Activated naive CD8-positive, alpha-beta T cell (primary cell): ENCODE measurements around the gene ILKAP.

Experiments used
- H3K27ac Mint-ChIP-seq: one replicate; pipeline ENCODE4 v1.8.0; 2021; ENCODE audit warnings: mixed read lengths
- H3K27me3 Mint-ChIP-seq: one replicate; pipeline ENCODE4 v1.8.0; 2021; ENCODE audit warnings: mixed read lengths
- H3K36me3 Mint-ChIP-seq: one replicate; pipeline ENCODE4 v1.8.0; 2021; ENCODE audit warnings: mixed read lengths
- H3K4me1 Mint-ChIP-seq: one replicate; pipeline ENCODE4 v1.8.0; 2021; ENCODE audit warnings: low read depth, mixed read lengths
- H3K4me3 Mint-ChIP-seq: one replicate; pipeline ENCODE4 v1.8.0; 2021; ENCODE audit warnings: mild to moderate bottlenecking, mixed read lengths
- H3K9me3 Mint-ChIP-seq: one replicate; pipeline ENCODE4 v1.8.0; 2021; ENCODE audit warnings: low read depth, mixed read lengths

Gene ILKAP

DNA sequence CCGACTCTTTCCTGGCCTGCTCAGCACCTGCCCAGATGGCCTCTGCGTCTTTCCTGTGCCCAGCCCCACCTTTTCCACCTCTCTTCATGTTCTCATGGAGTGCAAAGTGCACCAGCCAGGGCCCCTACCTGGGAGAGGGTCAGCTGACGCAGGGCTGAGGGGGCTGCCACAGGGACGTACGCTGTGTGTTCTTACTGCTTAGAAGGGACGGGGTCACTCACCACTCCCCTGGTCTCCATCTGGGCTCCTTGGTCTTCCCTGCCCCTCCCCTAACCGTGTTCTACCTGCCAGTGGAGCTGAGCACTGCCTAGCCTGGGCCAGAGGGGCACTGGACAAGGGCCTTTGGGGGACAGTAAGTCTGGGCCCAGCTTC lies 36.2 kb downstream of the ILKAP start:
- H3K27me3 Mint-ChIP-seq: peaks cover 5% of the 10 kb centered on the region
- H3K9me3 Mint-ChIP-seq: no peaks in the 10 kb centered on the region
- no peaks in the 10 kb centered on the region for H3K36me3 Mint-ChIP-seq
- H3K4me1 Mint-ChIP-seq: peaks cover 3% of the 10 kb centered on the region
- H3K27ac Mint-ChIP-seq: no peak overlapping the region
- no peak overlapping the region for H3K4me3 Mint-ChIP-seq

DNA sequence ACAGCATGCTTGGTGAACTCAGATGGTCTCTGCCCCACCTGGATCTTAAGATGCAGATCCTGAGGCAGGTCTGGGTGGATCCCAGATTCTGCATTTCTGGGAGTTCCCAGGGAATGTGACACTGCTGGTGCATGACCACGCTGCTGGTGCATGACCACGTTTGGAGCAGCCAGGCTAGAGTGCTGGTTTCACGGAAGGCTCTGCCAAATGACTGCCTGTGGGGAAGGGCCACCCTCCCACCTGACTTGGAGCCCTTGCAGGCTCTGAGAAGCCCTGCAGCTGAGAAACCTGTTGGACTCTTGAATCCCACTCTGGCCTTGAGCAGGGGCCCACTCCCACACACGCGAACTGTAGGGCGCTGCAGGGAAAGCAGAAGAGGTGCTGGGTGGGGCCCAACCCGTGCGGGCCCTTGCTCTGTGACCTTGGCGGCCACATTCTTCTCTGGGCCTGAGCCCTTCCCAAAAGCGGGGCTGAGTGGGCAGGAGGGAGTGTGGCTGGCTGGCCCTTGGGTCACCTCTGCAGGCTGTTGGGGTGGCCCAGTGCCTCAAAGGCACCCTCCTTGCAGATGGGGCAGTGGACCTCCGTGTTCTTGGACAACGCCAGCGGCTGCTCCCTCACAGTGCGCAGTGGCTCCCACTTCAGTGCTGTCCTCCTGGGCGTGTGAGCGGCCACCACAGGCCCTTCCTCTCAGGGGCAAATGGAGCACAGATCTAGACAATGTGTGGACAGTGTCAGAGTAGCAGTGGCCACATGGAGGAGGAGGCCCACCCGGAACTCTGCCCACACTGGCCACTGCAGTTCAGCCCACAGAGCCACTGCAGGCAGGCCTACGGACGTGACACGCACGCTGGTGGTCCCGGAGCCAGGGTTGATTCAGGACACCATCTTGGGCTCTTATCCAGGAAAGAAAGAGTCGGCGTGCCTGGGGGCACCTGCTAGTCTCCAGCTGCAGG lies 36.8 kb downstream of the ILKAP start:
- no peak overlapping the region for H3K4me3 Mint-ChIP-seq
- H3K27ac Mint-ChIP-seq: no peak overlapping the region
- peaks cover 3% of the 10 kb centered on the region for H3K4me1 Mint-ChIP-seq
- no peaks in the 10 kb centered on the region for H3K9me3 Mint-ChIP-seq
- peaks cover 5% of the 10 kb centered on the region for H3K27me3 Mint-ChIP-seq
- no peaks in the 10 kb centered on the region for H3K36me3 Mint-ChIP-seq

DNA sequence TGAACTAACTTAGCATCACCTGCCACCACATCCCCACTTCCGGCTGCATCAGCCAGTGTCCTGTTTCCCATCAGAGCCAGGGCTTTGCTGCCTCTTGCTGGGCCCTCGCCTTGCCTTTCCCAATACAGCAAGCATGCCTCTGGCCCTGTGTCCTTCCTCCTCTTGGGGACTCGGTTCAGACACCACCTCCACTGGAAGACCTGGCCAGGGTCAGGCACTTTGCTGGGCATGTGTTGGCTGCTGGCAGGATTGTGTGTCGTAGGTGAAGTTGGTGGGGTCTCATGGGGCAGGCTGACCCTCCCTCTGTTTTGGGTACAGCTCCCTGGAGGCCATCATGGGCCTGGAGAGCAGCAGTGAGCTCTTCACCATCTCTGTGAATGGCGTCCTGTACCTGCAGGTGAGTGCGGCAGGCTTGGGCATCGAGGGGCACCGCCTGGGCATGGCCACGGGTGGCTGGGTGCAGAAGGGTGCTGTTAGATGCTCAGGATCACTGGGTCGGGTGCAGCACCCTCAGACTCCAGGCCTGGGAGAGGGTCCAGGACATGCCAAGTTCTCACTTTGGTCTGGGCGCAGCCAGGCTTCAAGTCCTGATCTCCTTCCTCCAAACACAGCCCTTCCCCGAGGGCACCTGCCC lies 38.1 kb downstream of the ILKAP start:
- Mint-ChIP-seq H3K27ac (no peak overlapping the region), H3K4me3 (no peak overlapping the region), H3K36me3 (no peaks in the 10 kb centered on the region), H3K4me1 (peaks cover 6% of the 10 kb centered on the region), H3K27me3 (peaks cover 5% of the 10 kb centered on the region), H3K9me3 (no peaks in the 10 kb centered on the region)

DNA sequence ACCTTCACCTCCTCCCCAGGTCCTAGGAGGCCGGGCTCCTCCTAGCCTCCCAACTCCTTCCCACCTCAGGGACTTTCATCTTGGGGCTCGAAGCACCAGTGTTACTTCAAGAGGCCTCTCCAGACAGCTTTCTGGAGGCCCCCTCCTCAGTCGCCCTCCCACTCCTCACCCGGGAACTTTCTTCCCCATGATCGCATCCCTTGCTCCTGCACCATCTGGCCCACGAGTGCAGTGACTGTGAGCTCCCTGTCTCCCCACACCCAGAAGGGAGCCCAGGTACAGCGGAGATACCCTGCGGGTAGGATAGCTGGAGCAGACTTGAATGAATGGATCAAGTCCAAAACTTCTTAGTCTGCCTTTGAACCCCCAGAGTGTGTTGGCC lies 38.6 kb downstream of the ILKAP start:
- peaks cover 5% of the 10 kb centered on the region for H3K27me3 Mint-ChIP-seq
- no peaks in the 10 kb centered on the region for H3K9me3 Mint-ChIP-seq
- no peak overlapping the region for H3K4me3 Mint-ChIP-seq
- no peaks in the 10 kb centered on the region for H3K36me3 Mint-ChIP-seq
- H3K4me1 Mint-ChIP-seq: peaks cover 6% of the 10 kb centered on the region
- H3K27ac Mint-ChIP-seq: no peak overlapping the region

DNA sequence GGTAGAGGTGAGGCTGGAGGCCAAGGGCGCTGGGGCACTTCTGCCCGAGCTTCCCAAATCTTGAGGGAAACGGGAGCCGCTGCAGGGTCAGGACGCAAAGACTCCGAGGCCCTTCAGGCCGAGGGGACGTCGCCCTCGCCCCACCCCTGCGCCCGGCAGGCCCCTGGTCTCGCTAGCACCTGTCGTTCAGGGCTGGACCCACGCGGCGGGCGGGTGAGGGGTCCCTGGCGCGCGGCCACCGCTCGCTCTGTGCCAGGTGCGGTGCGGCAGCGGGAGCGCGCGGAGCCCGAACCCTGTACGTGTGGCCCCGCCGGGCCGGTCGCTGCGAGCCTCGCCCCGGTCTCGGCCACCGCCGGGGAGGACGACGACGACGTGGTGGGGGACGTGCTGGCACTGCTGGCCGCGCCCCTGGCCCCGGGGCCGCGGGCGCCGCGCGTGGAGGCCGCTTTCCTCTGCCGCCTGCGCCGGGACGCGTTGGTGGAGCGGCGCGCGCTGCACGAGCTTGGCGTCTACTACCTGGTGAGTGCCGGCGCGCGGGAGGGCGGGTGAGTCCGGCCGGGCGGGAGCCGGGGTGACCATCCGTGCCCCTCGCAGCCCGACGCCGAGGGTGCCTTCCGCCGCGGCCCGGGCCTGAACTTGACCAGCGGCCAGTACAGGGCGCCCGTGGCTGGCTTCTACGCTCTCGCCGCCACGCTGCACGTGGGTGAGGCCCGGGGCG lies 39.9 kb downstream of the ILKAP start:
- Mint-ChIP-seq H3K4me1 (peaks cover 12% of the 10 kb centered on the region), H3K4me3 (no peak overlapping the region), H3K9me3 (no peaks in the 10 kb centered on the region), H3K27me3 (peaks cover 9% of the 10 kb centered on the region), H3K27ac (no peak overlapping the region), H3K36me3 (no peaks in the 10 kb centered on the region)

DNA sequence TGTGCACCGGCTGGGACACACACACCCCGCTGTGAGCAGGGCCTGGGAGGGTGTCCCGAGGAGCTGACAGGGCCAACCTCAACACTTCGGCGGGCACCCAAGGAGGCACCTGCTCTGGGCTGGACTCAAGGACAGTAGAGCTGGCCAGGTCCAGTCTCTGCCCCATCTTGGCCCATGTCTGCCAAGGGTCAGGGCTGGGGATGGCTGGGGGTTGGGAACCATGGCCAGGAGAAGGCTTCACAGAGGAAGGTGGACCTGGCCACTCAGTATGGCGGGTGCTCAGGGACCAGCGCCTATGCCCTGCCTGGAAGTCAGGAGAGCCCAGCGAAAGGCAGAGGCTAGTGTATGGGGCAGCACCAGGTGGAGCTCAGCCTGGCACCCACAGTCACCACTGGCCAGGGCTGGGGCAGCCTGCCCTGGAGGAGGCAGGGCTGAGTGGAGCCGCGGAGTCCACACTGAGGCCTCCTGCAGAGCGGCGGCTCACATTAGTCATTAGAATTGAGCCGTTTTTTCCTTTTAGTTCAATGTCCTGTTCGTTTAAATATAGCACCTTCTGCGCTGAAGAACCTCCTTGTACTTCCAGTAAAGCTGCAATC lies 40.6 kb downstream of the ILKAP start:
- Mint-ChIP-seq H3K27me3 (peaks cover 9% of the 10 kb centered on the region), H3K27ac (no peak overlapping the region), H3K9me3 (no peaks in the 10 kb centered on the region), H3K4me1 (peaks cover 12% of the 10 kb centered on the region), H3K36me3 (no peaks in the 10 kb centered on the region), H3K4me3 (no peak overlapping the region)

DNA sequence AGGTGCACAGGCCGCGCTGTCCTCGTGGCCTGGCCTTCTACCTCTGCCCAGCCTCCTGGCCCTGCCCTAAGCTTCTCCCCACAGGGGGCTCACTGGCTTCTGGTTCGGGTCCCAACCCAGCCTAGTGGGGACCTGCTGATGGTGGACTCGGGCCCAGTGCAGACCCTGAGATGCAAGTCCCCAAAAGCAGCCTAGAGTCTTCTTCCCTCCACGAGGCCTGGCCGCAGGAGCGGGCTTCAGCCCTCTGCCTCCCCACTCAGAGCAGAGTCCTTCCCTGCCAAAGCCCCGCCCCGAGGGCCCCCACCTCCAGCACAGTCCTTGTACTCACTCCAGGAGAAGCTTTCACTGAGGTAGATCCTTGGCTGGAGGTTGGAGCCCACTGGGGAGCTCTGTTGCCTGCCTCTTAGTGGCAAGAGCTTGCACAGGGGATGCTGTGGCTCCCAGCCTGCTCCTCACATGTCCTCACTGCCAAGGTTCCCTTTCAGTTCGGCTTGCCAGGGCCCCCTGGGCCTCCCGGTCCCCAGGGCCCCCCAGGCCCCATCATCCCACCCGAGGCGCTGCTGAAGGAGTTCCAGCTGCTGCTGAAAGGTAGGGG lies 41.1 kb downstream of the ILKAP start:
- Mint-ChIP-seq H3K4me3 (no peak overlapping the region), H3K27ac (no peak overlapping the region), H3K9me3 (no peaks in the 10 kb centered on the region), H3K27me3 (peaks cover 9% of the 10 kb centered on the region), H3K36me3 (no peaks in the 10 kb centered on the region), H3K4me1 (peaks cover 12% of the 10 kb centered on the region)

DNA sequence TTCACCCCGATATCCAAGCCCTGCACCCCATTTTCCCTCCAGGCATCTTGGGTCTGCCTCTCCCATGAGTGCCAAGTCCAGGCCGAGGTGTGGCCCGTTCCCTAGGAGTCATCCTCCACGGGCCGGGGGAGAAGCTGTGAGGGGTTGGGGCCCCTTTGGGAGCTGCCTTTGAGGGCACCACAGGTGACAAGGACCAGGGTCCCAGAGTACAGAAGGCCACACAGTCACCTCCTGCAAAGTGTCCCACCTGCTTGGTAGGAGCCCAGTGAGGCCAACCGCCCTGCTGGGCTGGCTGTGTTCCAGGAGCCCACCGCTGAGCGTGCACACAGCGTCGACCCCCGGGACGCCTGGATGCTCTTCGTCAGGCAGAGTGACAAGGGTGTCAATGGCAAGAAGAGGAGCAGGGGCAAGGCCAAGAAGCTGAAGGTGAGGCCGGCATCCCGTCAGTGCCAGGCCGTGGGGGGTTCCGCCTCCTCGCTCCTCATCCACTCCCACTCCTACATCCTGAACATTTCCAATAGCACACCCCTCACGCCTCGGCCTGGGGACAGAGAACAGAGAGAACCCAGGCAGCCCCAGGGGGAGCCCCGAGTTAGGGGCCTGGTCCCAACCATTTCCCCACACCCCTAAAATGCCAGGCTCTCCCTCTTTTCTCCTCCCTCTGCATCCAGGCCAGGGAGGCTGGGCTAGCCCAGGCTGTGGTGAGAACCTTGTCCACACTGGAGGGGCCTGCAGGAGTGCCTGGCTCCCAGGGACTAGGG lies 42.0 kb downstream of the ILKAP start:
- Mint-ChIP-seq H3K36me3 (no peaks in the 10 kb centered on the region), H3K4me1 (peaks cover 12% of the 10 kb centered on the region), H3K27me3 (peaks cover 9% of the 10 kb centered on the region), H3K4me3 (no peak overlapping the region), H3K9me3 (no peaks in the 10 kb centered on the region), H3K27ac (no peak overlapping the region)

DNA sequence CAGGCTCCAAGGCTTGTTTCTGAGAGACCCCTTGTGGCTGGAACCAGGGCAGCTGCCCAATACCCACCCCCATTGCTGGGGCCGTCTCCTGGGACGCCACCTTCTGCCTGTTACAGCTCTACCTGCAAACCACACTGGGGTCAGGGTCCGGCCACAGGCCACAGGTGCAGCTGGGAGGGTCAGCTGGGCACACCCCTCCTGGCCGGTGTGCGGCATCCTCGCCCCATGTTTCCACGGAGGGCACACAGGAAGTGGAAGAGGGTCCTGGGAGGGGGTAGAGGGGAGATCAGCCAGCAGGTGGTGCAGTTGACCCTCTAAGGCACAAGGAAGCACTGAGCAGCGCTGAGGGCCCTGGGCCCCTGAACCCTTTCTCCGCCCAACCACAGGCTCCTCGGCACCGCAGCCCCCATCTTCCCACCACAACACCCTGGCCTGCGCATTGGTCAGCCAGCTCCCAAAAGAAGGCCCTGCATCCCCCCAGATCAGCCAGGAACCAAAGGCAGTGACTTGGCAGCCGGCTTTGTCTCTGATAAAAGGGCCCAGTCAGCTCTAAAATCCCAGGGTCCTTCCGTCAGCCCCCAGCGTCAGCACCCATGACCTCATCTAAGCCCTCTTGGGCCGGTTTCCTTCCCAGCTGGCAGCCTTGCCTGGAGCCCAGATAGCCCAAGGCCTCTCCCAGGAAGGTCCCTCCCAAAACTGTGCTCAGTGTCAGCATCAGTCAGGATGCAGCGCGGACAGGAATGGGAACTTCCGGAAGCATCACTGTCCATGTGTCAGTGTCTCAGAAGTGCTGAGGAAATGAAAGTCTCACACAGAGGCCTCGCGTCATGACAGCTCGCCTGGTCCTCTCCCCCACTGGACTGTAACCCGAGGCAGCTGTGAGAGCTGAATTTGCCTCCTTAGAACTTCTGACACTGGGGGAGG lies 43.0 kb downstream of the ILKAP start:
- H3K4me1 Mint-ChIP-seq: peaks cover 12% of the 10 kb centered on the region
- H3K27me3 Mint-ChIP-seq: peaks cover 9% of the 10 kb centered on the region
- H3K9me3 Mint-ChIP-seq: no peaks in the 10 kb centered on the region
- no peak overlapping the region for H3K27ac Mint-ChIP-seq
- peak overlapping the region; percentile 23 for H3K4me3 Mint-ChIP-seq
- no peaks in the 10 kb centered on the region for H3K36me3 Mint-ChIP-seq

DNA sequence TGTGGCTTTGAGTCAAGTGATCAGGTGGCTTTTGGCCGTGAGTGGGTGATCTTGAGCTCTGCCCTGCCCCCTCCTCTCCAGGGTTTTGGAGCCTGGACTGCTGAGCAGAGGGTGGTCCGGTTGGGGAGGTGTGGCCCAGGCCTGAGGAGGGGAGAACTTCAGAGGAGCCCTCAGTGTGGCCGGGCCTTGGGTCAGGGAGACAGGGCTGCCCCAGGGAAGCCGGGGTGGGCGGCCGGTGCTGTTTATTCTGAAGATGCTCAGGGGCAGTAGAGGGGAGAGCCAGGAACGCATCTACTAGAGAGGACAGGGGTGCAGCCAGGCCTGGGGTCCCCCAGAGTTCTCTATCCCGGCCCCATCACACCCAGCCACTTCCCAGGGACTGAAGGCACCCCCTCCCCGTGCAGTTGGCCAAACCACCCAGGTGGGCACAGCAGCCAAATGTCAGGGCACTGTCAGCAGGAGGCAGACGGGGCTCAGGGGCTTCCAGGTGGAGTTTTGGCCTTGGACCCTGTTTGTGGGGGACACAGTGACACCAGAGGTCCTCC lies 43.8 kb downstream of the ILKAP start:
- H3K4me1 Mint-ChIP-seq: peaks cover 10% of the 10 kb centered on the region
- no peaks in the 10 kb centered on the region for H3K36me3 Mint-ChIP-seq
- peak overlapping the region; percentile 72 for H3K4me3 Mint-ChIP-seq
- no peak overlapping the region for H3K27ac Mint-ChIP-seq
- no peaks in the 10 kb centered on the region for H3K9me3 Mint-ChIP-seq
- H3K27me3 Mint-ChIP-seq: peaks cover 4% of the 10 kb centered on the region

DNA sequence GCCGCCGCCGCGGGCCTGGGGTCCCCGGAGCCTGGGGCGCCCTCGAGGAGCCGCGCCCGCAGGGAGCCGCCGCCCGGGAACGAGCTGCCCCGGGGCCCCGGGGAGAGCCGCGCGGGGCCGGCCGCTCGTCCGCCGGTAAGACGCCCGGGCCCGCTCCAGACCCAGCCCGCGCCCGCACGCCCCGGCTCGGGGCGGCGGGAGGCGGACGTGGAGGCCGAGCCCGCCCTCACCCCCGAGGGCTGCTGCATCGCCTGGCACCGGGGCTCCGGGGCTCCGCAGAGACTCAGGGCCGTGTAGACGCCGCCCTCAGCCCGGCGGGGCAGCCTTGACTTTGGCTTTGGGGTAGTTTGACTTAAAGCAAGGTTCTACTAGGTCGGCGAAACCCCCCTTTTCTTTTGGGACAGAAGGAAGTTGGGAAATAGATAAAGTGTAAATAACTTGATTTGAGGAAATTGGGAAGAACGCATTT lies 44.4 kb downstream of the ILKAP start:
- Mint-ChIP-seq H3K4me1 (peaks cover 9% of the 10 kb centered on the region), H3K36me3 (no peaks in the 10 kb centered on the region), H3K27ac (no peak overlapping the region), H3K9me3 (no peaks in the 10 kb centered on the region), H3K4me3 (peak overlapping the region; percentile 72), H3K27me3 (peaks cover 4% of the 10 kb centered on the region)

DNA sequence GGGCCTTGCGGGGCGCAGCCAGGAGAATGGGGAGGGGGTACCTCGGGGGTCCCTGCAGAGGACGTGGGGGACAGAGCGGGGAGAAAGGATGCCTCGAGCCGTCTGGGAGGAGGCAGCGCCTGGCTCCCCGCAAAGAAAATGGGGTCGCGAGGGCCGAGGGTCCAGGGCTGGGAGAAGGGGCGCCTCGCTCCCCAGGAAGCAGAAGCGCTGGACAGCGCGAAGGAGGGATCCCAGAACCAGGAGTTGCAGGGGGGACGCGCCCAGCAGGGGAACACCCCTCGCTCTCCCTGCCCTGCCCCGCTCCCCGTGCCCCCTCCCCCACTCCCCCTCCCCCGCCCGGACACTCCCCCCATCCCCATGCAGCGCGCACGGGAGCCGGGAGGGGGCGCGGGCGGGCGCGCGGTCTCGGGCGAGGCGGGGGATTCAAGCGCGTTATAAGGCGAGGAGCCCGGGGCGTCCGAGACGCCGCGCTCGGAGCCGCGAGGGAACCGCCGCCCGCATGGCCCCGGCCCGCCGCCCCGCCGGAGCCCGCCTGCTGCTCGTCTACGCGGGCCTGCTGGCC lies 44.9 kb downstream of the ILKAP start, which contains the start of gene ERFE:
ERFE (plus strand) TSS at position 462 of the 562 bp plus-strand sequence; CDS start at position 500, 38 bp downstream.
- Mint-ChIP-seq H3K27me3 (peaks cover 4% of the 10 kb centered on the region), H3K36me3 (no peaks in the 10 kb centered on the region), H3K9me3 (no peaks in the 10 kb centered on the region), H3K4me1 (peaks cover 9% of the 10 kb centered on the region), H3K4me3 (peak within 1 kb of the TSS; percentile 72), H3K27ac (no peak within 1 kb of the TSS)
